WTC11 (cell line): ENCODE measurements around the gene CFAP299.

Experiments
- ATF1 ChIP-seq: sonication (generic); formaldehyde crosslinking; IDR thresholded peaks from 2 replicates; pipeline ENCODE4 v1.8.1; 2023; ENCODE audit warnings: mild to moderate bottlenecking, moderate library complexity, missing genetic modification reagents
- ELF4 ChIP-seq: sonication (generic); formaldehyde crosslinking; IDR thresholded peaks from 2 replicates; pipeline ENCODE4 v1.8.1; 2022; ENCODE audit warnings: low read depth, mild to moderate bottlenecking, moderate library complexity, missing genetic modification reagents
- IRF2 ChIP-seq: sonication (generic); formaldehyde crosslinking; IDR thresholded peaks from 2 replicates; pipeline ENCODE4 v1.8.0; 2022; ENCODE audit warnings: low read depth, missing genetic modification reagents, borderline replicate concordance
- OVOL2 ChIP-seq: fragments of 250-450 bp; sonication (Bioruptor Pico); IDR thresholded peaks from 2 replicates; pipeline ENCODE4 v1.9.0; 2021; ENCODE audit warnings: mild to moderate bottlenecking, borderline replicate concordance
- ZBTB21 ChIP-seq: sonication (generic); formaldehyde crosslinking; IDR thresholded peaks from 2 replicates; pipeline ENCODE4 v1.8.1; 2023; ENCODE audit warnings: mild to moderate bottlenecking, missing genetic modification reagents, borderline replicate concordance
- ZNF263 ChIP-seq: sonication (generic); formaldehyde crosslinking; IDR thresholded peaks from 2 replicates; pipeline ENCODE4 v1.8.1; 2022; ENCODE audit warnings: low read depth, mild to moderate bottlenecking, moderate library complexity, missing genetic modification reagents
- ZNF416 ChIP-seq: fragments of 250-450 bp; sonication (Bioruptor Pico); IDR thresholded peaks from 2 replicates; pipeline ENCODE4 v1.9.0; 2021; ENCODE audit warnings: mild to moderate bottlenecking, inconsistent platforms
- ZNF671 ChIP-seq: fragments of 250-450 bp; sonication (Bioruptor Pico); IDR thresholded peaks from 2 replicates; pipeline ENCODE4 v1.8.0; 2021; ENCODE audit warnings: mild to moderate bottlenecking
- TF ChIP-seq, protein P1 (sequence below): fragments of 200-600 bp; IDR thresholded peaks from 2 replicates; pipeline ENCODE4 v1.8.0; 2022; ENCODE audit warnings: antibody characterized with exemption
- TF ChIP-seq, protein P2 (sequence below): sonication (generic); formaldehyde crosslinking; IDR thresholded peaks from 2 replicates; pipeline ENCODE4 v1.8.1; 2023; ENCODE audit warnings: mild to moderate bottlenecking, missing genetic modification reagents, moderate library complexity
- TF ChIP-seq, protein P3 (sequence below): sonication (generic); formaldehyde crosslinking; IDR thresholded peaks from 2 replicates; pipeline ENCODE4 v1.8.0; 2022; ENCODE audit warnings: mild to moderate bottlenecking, missing genetic modification reagents
- TF ChIP-seq, protein P4 (sequence below): sonication (generic); formaldehyde crosslinking; IDR thresholded peaks from 2 replicates; pipeline ENCODE4 v1.8.1; 2022; ENCODE audit warnings: missing genetic modification reagents, borderline replicate concordance
- TF ChIP-seq, protein P5 (sequence below): sonication (generic); formaldehyde crosslinking; IDR thresholded peaks from 2 replicates; pipeline ENCODE4 v1.8.1; 2023; ENCODE audit warnings: mild to moderate bottlenecking, missing genetic modification reagents, moderate library complexity

DNA sequence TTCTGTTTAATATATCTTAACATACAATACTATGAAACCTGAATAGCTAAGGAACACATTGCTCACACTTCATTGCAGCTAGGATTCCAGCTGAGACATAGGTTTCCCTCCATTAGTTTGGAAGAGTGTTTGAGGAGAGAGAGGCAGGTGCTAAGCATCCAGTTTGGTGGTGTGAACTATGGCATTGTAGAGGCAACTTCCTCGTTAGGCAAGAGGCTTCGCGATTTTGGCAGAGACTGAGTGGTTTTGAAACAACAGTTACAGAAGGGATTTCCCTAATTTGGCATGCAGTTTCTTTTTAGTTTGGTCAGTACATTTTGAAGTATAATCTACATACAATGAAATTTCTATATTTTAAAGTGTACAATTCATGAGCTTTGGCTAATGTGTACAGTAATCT lies 577.9 kb downstream of the CFAP299 start:
- TF ChIP-seq, protein P1, sequence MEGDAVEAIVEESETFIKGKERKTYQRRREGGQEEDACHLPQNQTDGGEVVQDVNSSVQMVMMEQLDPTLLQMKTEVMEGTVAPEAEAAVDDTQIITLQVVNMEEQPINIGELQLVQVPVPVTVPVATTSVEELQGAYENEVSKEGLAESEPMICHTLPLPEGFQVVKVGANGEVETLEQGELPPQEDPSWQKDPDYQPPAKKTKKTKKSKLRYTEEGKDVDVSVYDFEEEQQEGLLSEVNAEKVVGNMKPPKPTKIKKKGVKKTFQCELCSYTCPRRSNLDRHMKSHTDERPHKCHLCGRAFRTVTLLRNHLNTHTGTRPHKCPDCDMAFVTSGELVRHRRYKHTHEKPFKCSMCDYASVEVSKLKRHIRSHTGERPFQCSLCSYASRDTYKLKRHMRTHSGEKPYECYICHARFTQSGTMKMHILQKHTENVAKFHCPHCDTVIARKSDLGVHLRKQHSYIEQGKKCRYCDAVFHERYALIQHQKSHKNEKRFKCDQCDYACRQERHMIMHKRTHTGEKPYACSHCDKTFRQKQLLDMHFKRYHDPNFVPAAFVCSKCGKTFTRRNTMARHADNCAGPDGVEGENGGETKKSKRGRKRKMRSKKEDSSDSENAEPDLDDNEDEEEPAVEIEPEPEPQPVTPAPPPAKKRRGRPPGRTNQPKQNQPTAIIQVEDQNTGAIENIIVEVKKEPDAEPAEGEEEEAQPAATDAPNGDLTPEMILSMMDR, result no peak
- no peak for TF ChIP-seq OVOL2 (CRISPR knock-in tag)
- no peak for TF ChIP-seq ELF4 (CRISPR knock-in tag)
- no peak for TF ChIP-seq ZNF416 (CRISPR knock-in tag)
- TF ChIP-seq, protein P2, sequence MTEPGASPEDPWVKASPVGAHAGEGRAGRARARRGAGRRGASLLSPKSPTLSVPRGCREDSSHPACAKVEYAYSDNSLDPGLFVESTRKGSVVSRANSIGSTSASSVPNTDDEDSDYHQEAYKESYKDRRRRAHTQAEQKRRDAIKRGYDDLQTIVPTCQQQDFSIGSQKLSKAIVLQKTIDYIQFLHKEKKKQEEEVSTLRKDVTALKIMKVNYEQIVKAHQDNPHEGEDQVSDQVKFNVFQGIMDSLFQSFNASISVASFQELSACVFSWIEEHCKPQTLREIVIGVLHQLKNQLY (CRISPR knock-in tag), result no peak
- no peak for TF ChIP-seq ZNF263 (CRISPR knock-in tag)
- TF ChIP-seq, protein P3, sequence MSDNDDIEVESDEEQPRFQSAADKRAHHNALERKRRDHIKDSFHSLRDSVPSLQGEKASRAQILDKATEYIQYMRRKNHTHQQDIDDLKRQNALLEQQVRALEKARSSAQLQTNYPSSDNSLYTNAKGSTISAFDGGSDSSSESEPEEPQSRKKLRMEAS (CRISPR knock-in tag), result no peak
- no peak for TF ChIP-seq ZNF671 (CRISPR knock-in tag)
- TF ChIP-seq, protein P4, sequence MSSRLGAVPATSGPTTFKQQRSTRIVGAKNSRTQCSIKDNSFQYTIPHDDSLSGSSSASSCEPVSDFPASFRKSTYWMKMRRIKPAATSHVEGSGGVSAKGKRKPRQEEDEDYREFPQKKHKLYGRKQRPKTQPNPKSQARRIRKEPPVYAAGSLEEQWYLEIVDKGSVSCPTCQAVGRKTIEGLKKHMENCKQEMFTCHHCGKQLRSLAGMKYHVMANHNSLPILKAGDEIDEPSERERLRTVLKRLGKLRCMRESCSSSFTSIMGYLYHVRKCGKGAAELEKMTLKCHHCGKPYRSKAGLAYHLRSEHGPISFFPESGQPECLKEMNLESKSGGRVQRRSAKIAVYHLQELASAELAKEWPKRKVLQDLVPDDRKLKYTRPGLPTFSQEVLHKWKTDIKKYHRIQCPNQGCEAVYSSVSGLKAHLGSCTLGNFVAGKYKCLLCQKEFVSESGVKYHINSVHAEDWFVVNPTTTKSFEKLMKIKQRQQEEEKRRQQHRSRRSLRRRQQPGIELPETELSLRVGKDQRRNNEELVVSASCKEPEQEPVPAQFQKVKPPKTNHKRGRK (CRISPR knock-in tag), result no peak
- no peak for TF ChIP-seq IRF2 (CRISPR knock-in tag)
- TF ChIP-seq, protein P5, sequence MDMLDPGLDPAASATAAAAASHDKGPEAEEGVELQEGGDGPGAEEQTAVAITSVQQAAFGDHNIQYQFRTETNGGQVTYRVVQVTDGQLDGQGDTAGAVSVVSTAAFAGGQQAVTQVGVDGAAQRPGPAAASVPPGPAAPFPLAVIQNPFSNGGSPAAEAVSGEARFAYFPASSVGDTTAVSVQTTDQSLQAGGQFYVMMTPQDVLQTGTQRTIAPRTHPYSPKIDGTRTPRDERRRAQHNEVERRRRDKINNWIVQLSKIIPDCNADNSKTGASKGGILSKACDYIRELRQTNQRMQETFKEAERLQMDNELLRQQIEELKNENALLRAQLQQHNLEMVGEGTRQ (CRISPR knock-in tag), result no peak
- TF ChIP-seq ZBTB21 (CRISPR knock-in tag), result no peak
- no peak for TF ChIP-seq ATF1 (CRISPR knock-in tag)
